Keratinocyte (primary cell): ENCODE measurements around the gene ALDH3A2. TPM values are rescaled to one million over a fixed set of nuclear protein-coding genes. Genes with fewer than 3 reads are reported as not detected.

Experiments used
- DNase-seq: peaks from one replicate; pipeline ENCODE4 v3.0.0-alpha.2; 2011; ENCODE audit warnings: low read depth, missing footprints, low spot score
- FAIRE-seq: peaks from 2 replicates; lab custom pipeline; 2011; peaks lifted over from hg19 to GRCh38; lab: Jason Lieb, UNC
- H2AFZ ChIP-seq: 2 replicates; pipeline ENCODE4 v1.6.0; 2012; ENCODE audit warnings: low read length, control low read depth, inconsistent platforms; ENCODE audit not compliant: control insufficient read depth
- H3K27ac ChIP-seq: 2 replicates; pipeline ENCODE4 v1.5.1; 2011; ENCODE audit warnings: low read length; ENCODE audit not compliant: control insufficient read depth, insufficient read depth
- H3K27me3 ChIP-seq: 3 replicates; pipeline ENCODE4 v1.6.0; 2011; ENCODE audit warnings: low read length; ENCODE audit not compliant: control insufficient read depth, insufficient read depth; ENCODE audit errors: extremely low read depth
- H3K36me3 ChIP-seq, 2 experiments: 2 replicates in 1 of 2; 3 replicates in 1 of 2; pipeline ENCODE4 v1.5.1; 2011; ENCODE audit warnings: low read length in 2 of 2, mild to moderate bottlenecking in 1 of 2; ENCODE audit not compliant: control insufficient read depth in 2 of 2, insufficient read depth in 2 of 2; ENCODE audit errors: extremely low read depth in 1 of 2
- H3K4me1 ChIP-seq: 3 replicates; pipeline ENCODE4 v1.5.1; 2011; ENCODE audit warnings: low read length; ENCODE audit not compliant: control insufficient read depth, insufficient read depth; ENCODE audit errors: extremely low read depth
- H3K4me2 ChIP-seq: 3 replicates; pipeline ENCODE4 v1.6.0; 2011; ENCODE audit warnings: low read depth, low read length; ENCODE audit not compliant: control insufficient read depth, insufficient read depth; ENCODE audit errors: extremely low read depth
- H3K4me3 ChIP-seq, 3 experiments: fragments of 200-600 bp in 1 of 3; sonication (generic) in 1 of 3; 2 replicates in 2 of 3; 3 replicates in 1 of 3; pipeline ENCODE4 v1.5.1; 2011 to 2016; ENCODE audit warnings: low read length in 3 of 3, mild to moderate bottlenecking in 3 of 3, control low read depth in 2 of 3, inconsistent platforms in 1 of 3, low read depth in 1 of 3, mixed read lengths in 1 of 3, mixed run types in 1 of 3, moderate library complexity in 1 of 3; ENCODE audit not compliant: control insufficient read depth in 2 of 3, insufficient read depth in 2 of 3; ENCODE audit errors: extremely low read depth in 1 of 3
- H3K79me2 ChIP-seq: 2 replicates; pipeline ENCODE4 v1.6.0; 2012; ENCODE audit warnings: low read length; ENCODE audit not compliant: control insufficient read depth, insufficient read depth
- H3K9ac ChIP-seq: 3 replicates; pipeline ENCODE4 v1.6.0; 2011; ENCODE audit warnings: low read length; ENCODE audit not compliant: control insufficient read depth, insufficient read depth; ENCODE audit errors: extremely low read depth
- H3K9me1 ChIP-seq: 3 replicates; pipeline ENCODE4 v1.6.0; 2011; ENCODE audit warnings: low read length; ENCODE audit not compliant: control insufficient read depth, insufficient read depth; ENCODE audit errors: extremely low read depth
- H3K9me3 ChIP-seq: 2 replicates; pipeline ENCODE4 v1.5.1; 2012; ENCODE audit warnings: low read depth, low read length; ENCODE audit not compliant: control insufficient read depth
- H4K20me1 ChIP-seq: 3 replicates; pipeline ENCODE4 v1.6.0; 2011; ENCODE audit warnings: low read length; ENCODE audit not compliant: control insufficient read depth, insufficient read depth; ENCODE audit errors: extremely low read depth
- CTCF ChIP-seq, 3 experiments: IDR thresholded peaks in 1 of 3; conservative IDR thresholded peaks in 1 of 3; optimal IDR thresholded peaks in 1 of 3; 2 replicates in 2 of 3; 3 replicates in 1 of 3; pipeline versions ENCODE3 to v1.5.1; 2011; ENCODE audit warnings: low read length in 3 of 3, mild to moderate bottlenecking in 3 of 3, moderate library complexity in 2 of 3, control low read depth in 1 of 3, inconsistent platforms in 1 of 3; ENCODE audit not compliant: insufficient read depth in 2 of 3; ENCODE audit errors: extremely low read depth in 1 of 3
- EZH2 ChIP-seq: IDR thresholded peaks from one replicate; pipeline ENCODE4 v1.6.1; 2012; ENCODE audit warnings: inconsistent platforms, mild to moderate bottlenecking, low read length, moderate library complexity
- dilution Hi-C: fragments of 300-500 bp; cut with MboI; formaldehyde crosslinking; loops from one replicate; pipeline ENCODE4 v1.7.0; 2020; ENCODE audit warnings: low sequenced_read_pairs; ENCODE audit not compliant: extremely low pct_ligation_motif_present
- polyA plus RNA-seq, 5 experiments: library from polyadenylated mRNA; depleted of rRNA in 3 of 5; stranded (reverse) in 3 of 5; stranded (forward) in 1 of 5; unstranded in 1 of 5; fragments of >200 nt; gene quantifications; 1 replicate in 1 of 5; 2 replicates in 3 of 5; 3 replicates in 1 of 5; pipeline versions ENCODE4 v1.2.1 to v1.2.3, GENCODE V29; 2011 to 2012; ENCODE audit warnings: missing spikeins in 2 of 5, low read depth in 1 of 5, low replicate concordance in 1 of 5

ALDH3A2 gene
- polyA plus RNA-seq, 1 donor (not counting 4 experiments of a cell fraction or from before 2014, with no cell fraction given), result 77.6 TPM

GRCh38 chr17:19677736-19678379 is 29.3 kb downstream of the ALDH3A2 start:
- Histone ChIP-seq H3K4me1 (no peaks in the 10 kb centered on the region), H3K4me3 (no peak overlapping the region), H3K4me2 (no peak overlapping the region), H3K79me2 (no peaks in the 10 kb centered on the region), H3K9me3 (no peaks in the 10 kb centered on the region), H4K20me1 (no peaks in the 10 kb centered on the region), H3K9me1 (no peaks in the 10 kb centered on the region), H3K27me3 (no peaks in the 10 kb centered on the region), H2AFZ (no peak overlapping the region), H3K36me3 (peaks cover 5 to 9% of the 10 kb centered on the region in 2 experiments), H3K9ac (no peak overlapping the region), H3K27ac (no peak overlapping the region)
- FAIRE-seq (no peak), DNase-seq (no peak)
- TF ChIP-seq EZH2, result no peak
- no peak for TF ChIP-seq CTCF (optimal IDR thresholded peaks at IDR 0.05 in 1 of 3, IDR thresholded peaks at IDR 0.05 in 1 of 3, conservative IDR thresholded peaks at IDR 0.05 in 1 of 3; ENCODE audit: extremely low read depth in 1 of 3, insufficient read depth in 2 of 3, low read length in 3 of 3)
- dilution Hi-C loops, result no loop called here

DNA sequence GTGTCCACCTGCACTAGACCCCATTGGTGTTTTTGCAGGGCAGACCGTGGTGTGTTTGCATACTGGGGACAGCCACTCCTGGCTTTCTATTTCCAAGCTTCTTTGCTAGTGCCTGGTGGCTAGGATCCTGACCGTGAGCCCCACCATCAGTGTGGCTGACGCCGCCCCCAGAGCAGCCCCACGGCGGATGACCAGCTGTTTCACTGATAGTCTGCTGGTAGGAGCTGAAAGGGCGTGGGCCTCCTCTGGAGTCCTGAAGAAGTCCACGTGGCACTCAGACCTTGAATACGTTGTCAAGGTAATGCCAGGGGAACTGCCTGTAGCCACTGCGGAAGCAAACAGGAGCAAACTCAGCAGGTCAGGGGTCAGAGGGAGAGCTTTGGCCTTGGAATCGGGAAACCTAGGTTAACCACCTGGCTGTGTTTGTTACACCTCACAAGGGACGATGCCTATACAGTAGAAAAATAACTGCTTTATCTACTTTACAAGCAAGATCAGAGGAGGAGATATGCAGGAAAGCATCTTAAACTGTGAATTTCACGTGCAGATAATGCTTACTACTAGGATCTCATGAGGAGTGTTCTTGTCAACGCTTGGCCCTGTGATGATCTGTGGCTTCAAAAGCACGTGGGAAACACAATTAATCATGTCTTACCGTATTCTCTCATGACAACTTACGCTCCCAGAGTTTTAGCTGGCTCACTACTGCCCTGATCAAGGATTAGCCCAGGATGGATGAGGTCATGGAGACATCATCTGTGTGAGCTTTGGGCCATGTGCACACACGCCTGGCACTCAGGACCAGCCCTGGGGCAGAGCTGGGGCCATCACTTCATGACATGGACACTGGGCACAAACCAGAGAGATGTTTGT is 30.3 kb downstream of the ALDH3A2 start:
- no peak for FAIRE-seq

More for the DNA sequence above, 30.3 kb downstream of the ALDH3A2 start:
- Histone ChIP-seq H4K20me1 (no peaks in the 10 kb centered on the region), H3K36me3 (peaks cover 5 to 9% of the 10 kb centered on the region in 2 experiments), H3K9me1 (no peaks in the 10 kb centered on the region), H2AFZ (no peak overlapping the region), H3K4me3 (no peak overlapping the region), H3K4me1 (no peaks in the 10 kb centered on the region), H3K27ac (no peak overlapping the region), H3K9me3 (no peaks in the 10 kb centered on the region), H3K79me2 (no peaks in the 10 kb centered on the region), H3K9ac (no peak overlapping the region), H3K4me2 (no peak overlapping the region), H3K27me3 (no peaks in the 10 kb centered on the region)
- no peak for DNase-seq
- dilution Hi-C loops, result no loop called here
- no peak for TF ChIP-seq EZH2
- TF ChIP-seq CTCF (optimal IDR thresholded peaks at IDR 0.05 in 1 of 3, IDR thresholded peaks at IDR 0.05 in 1 of 3, conservative IDR thresholded peaks at IDR 0.05 in 1 of 3; ENCODE audit: extremely low read depth in 1 of 3, insufficient read depth in 2 of 3, low read length in 3 of 3), result no peak
